ENCODE measurements around the gene DRAXIN. TPM values are rescaled to one million over a fixed set of nuclear protein-coding genes. Genes with fewer than 3 reads are reported as not detected.

DRAXIN gene
- polyA plus RNA-seq, 1 experiment = 0.04 TPM

DNA sequence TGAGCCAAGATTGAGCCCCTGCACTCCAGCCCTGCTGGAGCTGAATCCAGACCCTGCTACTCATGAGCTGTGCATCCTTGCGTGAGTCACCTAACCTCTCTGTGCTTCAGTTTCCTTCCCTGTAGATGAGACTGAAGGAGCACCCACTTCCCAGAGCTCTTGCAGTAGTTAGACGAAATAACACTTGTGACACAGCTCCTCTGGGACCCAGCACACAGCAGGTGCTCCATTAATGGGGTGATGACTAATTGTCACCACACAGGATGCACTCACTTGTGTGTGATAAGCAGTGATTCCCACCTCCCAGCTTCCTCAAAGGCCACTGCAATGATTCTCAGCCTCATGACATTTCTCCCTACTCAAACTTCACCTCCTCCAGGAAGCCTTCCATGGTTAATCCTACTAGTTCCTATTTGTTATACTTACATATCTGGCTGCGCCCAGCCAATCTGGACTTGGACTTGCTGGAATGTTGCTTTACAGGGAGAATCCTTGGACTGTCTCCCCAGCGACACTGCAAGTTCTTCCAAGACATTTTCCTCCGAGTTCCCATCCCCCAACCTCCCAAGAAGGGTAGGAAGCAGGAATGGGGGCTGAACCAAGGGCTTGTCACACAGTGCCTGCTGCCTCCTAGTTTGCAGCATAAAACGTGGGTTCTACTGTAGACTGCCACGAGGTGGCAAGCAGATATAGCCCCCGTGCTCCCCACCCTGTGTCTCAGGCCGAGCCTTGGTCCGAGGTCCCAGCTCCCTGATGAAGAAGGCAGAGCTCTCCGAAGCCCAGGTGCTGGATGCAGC, 17.2 kb downstream of the DRAXIN start:
- ChIA-PET POLR2A (no interaction called here), CTCF (interaction anchor here (0.9 to 2.7 kb wide), 3 partner anchors 11 to 27 kb away, joined by 3 to 17 read pairs (median 5); partner anchors contain the start of gene AGTRAP)
- no peak for DNase-seq (ENCODE audit: low read depth, low spot score)

DNA sequence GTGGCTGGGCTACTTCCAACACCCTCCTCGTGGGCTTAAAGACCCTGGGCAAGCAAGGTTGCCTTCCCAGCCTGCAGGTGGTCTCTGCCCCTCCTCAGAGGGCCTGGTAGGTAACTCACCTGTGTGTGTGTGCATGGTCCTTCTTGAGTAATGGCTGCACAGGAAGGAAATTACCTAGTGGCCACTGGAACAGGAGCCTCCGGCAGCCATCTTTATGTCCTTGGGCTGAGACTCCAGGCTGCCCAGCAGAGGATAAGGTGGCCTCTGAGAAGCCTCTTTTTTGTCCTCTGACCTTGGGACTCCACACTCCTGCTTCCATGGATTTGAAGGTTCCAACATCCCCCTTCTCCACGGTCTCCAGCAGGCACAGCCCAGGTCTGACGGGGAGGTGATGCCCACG, 20.0 kb downstream of the DRAXIN start:
- TF ChIP-seq, protein P1, sequence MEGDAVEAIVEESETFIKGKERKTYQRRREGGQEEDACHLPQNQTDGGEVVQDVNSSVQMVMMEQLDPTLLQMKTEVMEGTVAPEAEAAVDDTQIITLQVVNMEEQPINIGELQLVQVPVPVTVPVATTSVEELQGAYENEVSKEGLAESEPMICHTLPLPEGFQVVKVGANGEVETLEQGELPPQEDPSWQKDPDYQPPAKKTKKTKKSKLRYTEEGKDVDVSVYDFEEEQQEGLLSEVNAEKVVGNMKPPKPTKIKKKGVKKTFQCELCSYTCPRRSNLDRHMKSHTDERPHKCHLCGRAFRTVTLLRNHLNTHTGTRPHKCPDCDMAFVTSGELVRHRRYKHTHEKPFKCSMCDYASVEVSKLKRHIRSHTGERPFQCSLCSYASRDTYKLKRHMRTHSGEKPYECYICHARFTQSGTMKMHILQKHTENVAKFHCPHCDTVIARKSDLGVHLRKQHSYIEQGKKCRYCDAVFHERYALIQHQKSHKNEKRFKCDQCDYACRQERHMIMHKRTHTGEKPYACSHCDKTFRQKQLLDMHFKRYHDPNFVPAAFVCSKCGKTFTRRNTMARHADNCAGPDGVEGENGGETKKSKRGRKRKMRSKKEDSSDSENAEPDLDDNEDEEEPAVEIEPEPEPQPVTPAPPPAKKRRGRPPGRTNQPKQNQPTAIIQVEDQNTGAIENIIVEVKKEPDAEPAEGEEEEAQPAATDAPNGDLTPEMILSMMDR (IDR thresholded peaks at IDR 0.05; ENCODE audit: low read depth, low read length) = no peak
- DNase-seq (ENCODE audit: low read depth, low spot score) = no peak
- CTCF ChIA-PET = interaction anchor here (0.5 to 2.7 kb wide), 10 partner anchors 8 to 674 kb away, joined by 3 to 17 read pairs (median 4); no protein-coding TSS in a partner anchor
- Histone ChIP-seq H3K27me3 (ENCODE audit: control insufficient read depth, insufficient read depth, low read length) (peaks cover 6% of the 10 kb centered on the region), H3K27ac (ENCODE audit: low read depth, low read length) (no peak overlapping the region), H3K4me3 (ENCODE audit: low read depth, low read length) (no peak overlapping the region), H3K9me3 (ENCODE audit: control insufficient read depth, insufficient read depth, low read length) (no peaks in the 10 kb centered on the region)
- POLR2A ChIA-PET = no interaction called here

More for the DNA sequence above, 17.2 kb downstream of the DRAXIN start:
- Histone ChIP-seq H3K27ac (ENCODE audit: low read depth, low read length) (no peak overlapping the region), H3K4me3 (ENCODE audit: low read depth, low read length) (no peak overlapping the region), H3K9me3 (ENCODE audit: control insufficient read depth, insufficient read depth, low read length) (no peaks in the 10 kb centered on the region), H3K27me3 (ENCODE audit: control insufficient read depth, insufficient read depth, low read length) (peaks cover 12% of the 10 kb centered on the region)
- TF ChIP-seq, protein P1 (IDR thresholded peaks at IDR 0.05; ENCODE audit: low read depth, low read length) = no peak

DNA sequence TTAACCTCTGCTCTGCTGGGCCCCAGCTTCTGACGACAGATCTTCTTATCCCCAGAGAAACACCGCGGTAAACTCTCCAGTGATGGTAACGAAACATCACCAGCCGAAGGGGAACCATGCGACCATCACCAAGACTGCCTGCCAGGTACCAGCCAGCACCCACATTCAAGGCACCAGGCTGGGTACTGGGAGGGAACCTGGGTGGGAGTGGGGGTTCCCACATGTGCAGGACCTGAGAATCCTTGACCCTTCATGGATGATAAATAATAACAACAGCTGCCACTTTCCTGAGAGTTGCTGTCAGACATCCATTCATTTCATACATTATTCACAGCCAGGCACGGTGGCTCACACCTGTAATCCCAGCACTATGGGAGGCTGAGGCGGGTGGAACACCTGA, 20.8 kb downstream of the DRAXIN start:
- ChIA-PET CTCF (interaction anchor here (0.5 to 1.9 kb wide), 4 partner anchors 19 to 946 kb away, joined by 3 to 5 read pairs (median 4); no protein-coding TSS in a partner anchor), POLR2A (no interaction called here)
- Histone ChIP-seq H3K9me3 (ENCODE audit: control insufficient read depth, insufficient read depth, low read length) (no peaks in the 10 kb centered on the region), H3K4me3 (ENCODE audit: low read depth, low read length) (no peak overlapping the region), H3K27me3 (ENCODE audit: control insufficient read depth, insufficient read depth, low read length) (peaks cover 4% of the 10 kb centered on the region), H3K27ac (ENCODE audit: low read depth, low read length) (no peak overlapping the region)
- TF ChIP-seq, protein P1 (IDR thresholded peaks at IDR 0.05; ENCODE audit: low read depth, low read length) = no peak
- DNase-seq (ENCODE audit: low read depth, low spot score) = no peak

DNA sequence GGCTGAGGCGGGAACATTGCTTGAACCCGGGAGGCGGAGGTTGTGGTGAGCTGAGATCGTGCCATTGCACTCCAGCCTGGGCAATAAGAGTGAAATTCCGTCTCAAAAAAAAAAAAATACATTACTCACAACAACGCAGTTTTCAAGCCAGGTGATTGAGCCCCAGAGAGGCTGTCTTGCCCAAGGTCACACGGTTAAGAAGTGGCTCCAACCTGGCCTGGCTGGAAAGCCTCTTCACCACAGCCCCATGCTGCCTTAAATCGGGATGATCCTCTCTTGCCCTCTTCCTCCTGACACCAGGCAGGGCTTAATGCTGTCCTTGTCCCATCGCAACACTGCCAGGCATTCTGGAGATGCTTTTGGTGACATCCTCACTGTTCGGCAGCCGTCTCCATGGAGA, 21.6 kb downstream of the DRAXIN start:
- Histone ChIP-seq H3K4me3 (ENCODE audit: low read depth, low read length) (no peak overlapping the region), H3K9me3 (ENCODE audit: control insufficient read depth, insufficient read depth, low read length) (no peaks in the 10 kb centered on the region), H3K27ac (ENCODE audit: low read depth, low read length) (no peak overlapping the region), H3K27me3 (ENCODE audit: control insufficient read depth, insufficient read depth, low read length) (peaks cover 4% of the 10 kb centered on the region)
- no peak for DNase-seq (ENCODE audit: low read depth, low spot score)
- TF ChIP-seq, protein P1 (IDR thresholded peaks at IDR 0.05; ENCODE audit: low read depth, low read length) = no peak
- ChIA-PET POLR2A (no interaction called here), CTCF (no interaction called here)
